ENCODE data around the gene CMKLR1.

CMKLR1 gene

DNA sequence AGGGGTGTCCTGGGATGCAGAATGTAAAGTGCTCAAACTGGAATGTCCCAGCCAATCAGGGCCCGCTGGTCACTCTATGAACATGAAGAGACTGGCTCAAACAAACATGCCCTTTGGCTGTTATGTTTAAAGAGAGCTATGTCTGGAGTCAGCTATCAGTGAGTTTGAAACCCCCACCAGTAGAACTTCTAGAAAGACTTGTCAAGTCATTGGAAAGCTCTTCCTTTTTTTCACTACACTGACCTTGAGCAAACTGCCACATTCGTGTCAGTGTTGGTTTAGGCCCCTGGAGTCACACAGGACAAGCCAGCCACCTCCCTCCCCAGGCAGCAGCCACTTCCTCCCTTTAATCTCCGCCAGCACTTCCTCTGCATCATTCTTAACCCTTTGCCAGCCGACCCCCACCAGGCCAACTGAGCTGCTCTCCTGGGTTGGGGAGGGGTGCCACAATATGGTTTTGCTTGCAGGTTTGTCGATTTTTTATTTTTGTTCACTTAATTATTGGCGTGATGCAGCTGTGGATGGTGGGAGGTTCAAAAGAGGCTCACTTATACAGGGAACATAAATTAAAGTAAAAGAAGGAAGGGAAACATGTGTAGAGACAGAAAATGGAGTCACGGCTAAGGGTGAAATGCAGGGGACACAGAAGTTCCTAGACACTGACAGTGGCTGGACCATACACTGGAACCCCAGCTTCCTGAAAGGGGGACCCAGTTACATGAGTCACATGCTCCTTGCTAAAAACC, 25.3 kb downstream of the CMKLR1 start:
- DNase-seq, result no peak

GRCh38 chr12:108313241-108313605, 25.9 kb downstream of the CMKLR1 start:
- no peak for DNase-seq

- DNase-seq, result no peak
These were observed 26.4 kb downstream of the CMKLR1 start for GRCh38 chr12:108312693-108313189.

- DNase-seq, result no peak
These were observed 26.9 kb downstream of the CMKLR1 start for GRCh38 chr12:108312073-108312659.

DNA sequence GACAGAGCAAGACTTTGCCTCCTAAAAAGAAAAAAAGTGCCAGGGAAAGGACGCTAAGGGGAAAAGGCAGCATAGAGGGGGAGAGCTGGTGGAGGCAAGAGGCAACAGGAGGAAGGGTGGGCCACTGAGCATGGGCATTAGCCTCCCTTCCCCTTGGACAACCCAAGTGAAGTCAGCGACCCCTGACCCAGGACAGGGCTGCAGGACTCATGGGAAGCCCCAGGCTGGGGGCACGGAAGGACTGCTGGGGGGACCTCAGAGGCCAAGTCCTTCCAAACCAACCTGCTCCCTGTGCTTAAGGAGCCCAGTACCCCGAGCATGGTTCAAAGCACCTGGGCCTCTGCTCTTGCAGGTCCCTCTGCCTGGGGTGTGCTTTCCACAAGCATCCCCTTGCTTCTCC, 27.5 kb downstream of the CMKLR1 start:
- no peak for DNase-seq

- no peak for DNase-seq
These were observed 28.6 kb downstream of the CMKLR1 start for GRCh38 chr12:108310489-108310888.

DNA sequence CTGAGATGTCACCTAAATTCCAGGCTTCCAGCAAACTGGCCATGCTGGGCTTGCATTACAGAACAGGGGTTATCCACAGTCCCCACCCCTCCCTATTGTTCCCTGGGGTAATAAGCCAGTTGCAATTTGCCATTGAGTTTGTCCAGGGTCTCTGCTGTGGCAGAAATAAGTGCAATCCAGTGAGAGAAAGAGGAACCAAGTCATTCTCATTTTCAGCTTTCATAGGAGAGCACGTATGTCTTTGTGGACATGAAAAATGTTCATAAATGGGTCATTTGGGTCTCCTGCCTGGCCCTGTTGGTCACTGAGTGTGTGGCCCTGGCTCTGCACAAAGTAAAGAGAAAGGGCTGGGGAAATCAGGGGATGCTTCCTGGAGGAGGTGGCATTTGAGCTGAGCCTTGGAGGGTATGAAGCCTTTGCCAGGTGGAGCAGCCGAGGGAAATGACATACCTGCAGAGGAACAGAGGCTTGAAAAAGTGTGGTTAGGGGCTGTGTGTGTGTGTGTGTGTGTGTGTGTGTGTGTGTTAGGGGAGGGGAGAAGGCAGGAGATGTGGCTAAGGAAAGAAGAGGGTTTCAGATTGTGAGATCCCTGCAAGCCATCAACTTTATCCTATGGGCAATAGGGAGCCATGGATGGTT, 29.3 kb downstream of the CMKLR1 start:
- no peak for DNase-seq

- no peak for DNase-seq
These were observed 30.6 kb downstream of the CMKLR1 start for GRCh38 chr12:108308395-108309085.

GRCh38 chr12:108307006-108307405, 32.1 kb downstream of the CMKLR1 start:
- no peak for DNase-seq

- DNase-seq, result no peak
These were observed 32.6 kb downstream of the CMKLR1 start for GRCh38 chr12:108306506-108306905.

GRCh38 chr12:108305991-108306501, 33.1 kb downstream of the CMKLR1 start:
- DNase-seq, result no peak

- no peak for DNase-seq
These were observed 33.6 kb downstream of the CMKLR1 start for GRCh38 chr12:108305520-108305919.

DNA sequence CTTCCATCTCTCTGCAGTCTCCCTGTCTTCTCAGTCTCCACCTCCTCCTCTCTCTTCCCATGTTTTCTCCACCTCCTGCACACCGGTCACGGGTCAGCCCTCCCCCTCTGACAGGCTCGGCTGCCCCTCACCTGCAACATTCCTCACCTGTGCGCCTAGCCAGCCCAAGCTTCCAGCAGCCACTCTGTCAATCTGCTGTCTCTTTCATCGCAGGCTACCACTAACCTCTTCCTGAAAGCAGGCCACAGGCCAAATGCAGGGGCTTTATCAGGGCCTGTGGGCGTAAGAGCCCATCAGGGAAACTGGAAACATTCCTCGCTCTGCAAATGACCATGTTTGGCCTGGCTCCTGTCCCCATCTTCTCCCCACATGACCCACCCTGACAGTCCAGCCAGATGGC, 34.5 kb downstream of the CMKLR1 start:
- DNase-seq, result no peak

- DNase-seq, result no peak
These were observed 35.4 kb downstream of the CMKLR1 start for GRCh38 chr12:108303703-108304102.

DNA sequence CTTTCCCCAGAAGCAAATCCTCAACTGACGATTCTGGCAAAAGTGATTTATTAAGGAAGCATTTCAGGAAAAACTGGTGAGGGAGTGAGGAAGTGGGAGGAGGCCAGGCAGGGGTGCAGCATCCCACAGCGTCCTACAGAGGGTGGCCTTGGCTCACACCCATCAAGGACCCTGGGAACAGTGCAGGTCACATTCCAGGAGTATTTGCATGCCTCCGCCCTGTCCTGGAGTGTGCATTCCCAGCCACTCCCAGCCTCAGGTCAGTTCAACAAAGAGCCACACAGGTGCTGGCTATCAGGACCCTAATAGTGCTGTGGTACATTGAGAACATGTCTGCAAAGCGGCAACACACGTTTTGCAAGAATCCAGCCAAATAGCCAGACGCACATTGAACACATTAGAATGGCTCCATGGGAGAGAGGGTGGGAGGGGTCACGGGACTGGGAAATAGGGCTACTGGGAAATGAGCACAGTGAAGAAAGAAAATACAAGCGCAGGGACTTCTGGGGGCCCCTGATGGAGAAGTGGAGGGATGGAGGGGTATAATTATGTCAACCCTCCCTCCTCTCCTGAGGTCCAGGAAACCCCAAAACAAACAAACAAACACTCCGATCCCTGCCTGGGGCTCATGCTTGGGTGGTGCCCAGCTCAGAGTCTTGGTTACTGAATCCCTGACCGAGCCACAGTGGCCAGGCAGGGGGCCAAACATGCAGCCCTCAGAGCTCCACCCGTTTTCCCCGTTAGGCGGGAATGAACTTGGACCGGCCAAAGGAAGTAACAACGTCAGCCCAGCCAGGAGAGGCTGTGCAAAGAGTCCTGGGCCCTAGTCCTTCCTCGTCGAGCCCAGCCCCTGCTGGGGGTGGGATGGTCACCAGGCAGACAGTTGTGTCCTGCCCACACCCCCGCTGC, 36.5 kb downstream of the CMKLR1 start:
- no peak for DNase-seq

DNA sequence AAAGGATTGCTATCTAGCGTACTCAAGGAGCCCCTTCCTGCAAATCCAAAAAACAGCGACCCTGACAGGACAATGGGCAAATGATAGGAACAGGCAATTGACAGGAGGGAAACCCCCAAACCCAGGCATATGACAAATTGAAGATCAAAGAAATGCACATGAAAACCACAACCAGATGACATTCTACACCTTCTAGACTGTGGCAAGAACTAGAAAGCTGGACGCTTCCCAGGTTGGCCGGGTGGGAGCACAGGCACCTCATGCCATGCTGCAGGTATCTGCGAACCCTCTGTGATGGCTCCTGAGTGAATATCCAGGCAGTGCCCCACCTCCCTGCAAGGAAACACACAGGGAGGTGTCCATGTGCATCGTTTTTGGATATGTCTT, 37.1 kb downstream of the CMKLR1 start:
- DNase-seq, result no peak

- DNase-seq, result no peak
These were observed 37.8 kb downstream of the CMKLR1 start for GRCh38 chr12:108301346-108301745.

GRCh38 chr12:108299980-108300696, 39.0 kb downstream of the CMKLR1 start:
- no peak for DNase-seq

GRCh38 chr12:108299516-108299915, 39.6 kb downstream of the CMKLR1 start:
- DNase-seq, result no peak

DNA sequence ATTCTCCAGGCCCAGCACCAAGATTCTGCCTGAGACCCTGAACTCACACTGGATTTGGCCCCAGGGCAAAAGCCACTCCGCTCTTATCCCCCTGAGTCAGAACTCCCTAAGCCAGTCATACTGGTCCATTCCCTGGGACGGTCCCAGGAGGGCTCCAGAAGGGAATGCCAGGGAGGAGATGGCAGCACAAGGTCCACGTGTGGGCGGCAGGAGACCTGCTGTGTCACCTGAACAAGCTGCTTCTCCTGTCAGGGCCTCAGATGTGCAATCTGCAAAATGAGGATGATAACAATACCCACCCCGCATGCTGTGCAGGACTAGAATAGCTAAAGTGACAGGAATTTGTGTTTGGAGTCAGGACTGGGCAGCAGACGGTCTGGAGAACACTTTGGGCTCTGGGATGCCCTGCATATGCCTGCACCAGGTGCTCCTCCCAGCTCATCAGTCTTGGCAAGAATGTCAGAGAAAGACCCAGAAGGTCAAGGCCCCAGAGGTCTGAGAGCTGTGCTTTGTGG, 40.3 kb downstream of the CMKLR1 start:
- no peak for DNase-seq

Measured in GF-D8 (cell line).